Thyroid gland (tissue), 4 donors: Measurements from ENCODE around the gene PIEZO2.

Source experiments
- CTCF ChIP-seq, 6 experiments: fragments of 200-600 bp in 3 of 6; fragments of 450-650 bp in 3 of 6; sonication (generic) in 3 of 6; IDR thresholded peaks; one replicate each; pipeline ENCODE4 v1.5.1; 2016 to 2019; ENCODE audit warnings: antibody characterized with exemption in 6 of 6, mild to moderate bottlenecking in 2 of 6, inconsistent platforms in 1 of 6, moderate library complexity in 1 of 6
- POLR2A ChIP-seq, 2 donors: fragments of 450-650 bp; IDR thresholded peaks; one replicate each; pipeline ENCODE4 v1.6.1; 2017; ENCODE audit warnings: antibody characterized with exemption in 2 of 2, mild to moderate bottlenecking in 2 of 2, moderate library complexity in 1 of 2

GRCh38 chr18:10942998-10943397 lies 206.4 kb downstream of the PIEZO2 start:
- TF ChIP-seq CTCF (IDR thresholded peaks at IDR 0.05) (no peak), POLR2A (IDR thresholded peaks at IDR 0.05) (no peak)
